A549 (cell line): ENCODE measurements around the gene B3GNT7. TPM values are rescaled to one million over a fixed set of nuclear protein-coding genes. Genes with fewer than 3 reads are reported as not detected.

Experiments
- ATAC-seq, 2 experiments: fragments of 200-7000 bp in 1 of 2; fragments of >200 bp in 1 of 2; cut with Nextera tagmentation in 1 of 2; cut with Tn5 transposase in 1 of 2; 3 replicates each; pipeline versions ENCODE4 v1.8.0 to v1.9.1; 2018 to 2020; ENCODE audit warnings: mild to moderate bottlenecking in 1 of 2, moderate library complexity in 1 of 2
- CTCF ChIA-PET: fragments of 300-600 bp; sonication (Branson Sonifier 250); formaldehyde crosslinking; extraction: SDS; loops from one replicate; lab custom pipeline; 2021; ENCODE audit warnings: antibody characterized with exemption, inconsistent platforms; lab: Yijun Ruan, JAX
- POLR2A ChIA-PET: fragments of 350-600 bp; formaldehyde crosslinking; extraction: SDS; loops from one replicate; lab custom pipeline; 2021; ENCODE audit warnings: antibody characterized with exemption, inconsistent platforms; lab: Yijun Ruan, JAX
- DNase-seq, 2 experiments: peaks; one replicate each; pipeline versions ENCODE4 v3.0.0 to v3.0.0-alpha.2; 2011 to 2016; ENCODE audit warnings: low read depth in 1 of 2, low spot score in 1 of 2
- FAIRE-seq: peaks from 2 replicates; lab custom pipeline; 2011; peaks lifted over from hg19 to GRCh38; lab: Jason Lieb, UNC
- H3K27ac ChIP-seq, 2 experiments: fragments of >200 bp; sonication (Bioruptor Twin); formaldehyde crosslinking; 3 replicates each; pipeline ENCODE4 v1.5.1; 2016 to 2017
- H3K4me1 ChIP-seq: fragments of >200 bp; sonication (Bioruptor Twin); formaldehyde crosslinking; 3 replicates; pipeline ENCODE4 v1.6.1; 2016
- H3K4me2 ChIP-seq: fragments of >200 bp; sonication (Bioruptor Twin); formaldehyde crosslinking; 3 replicates; pipeline ENCODE4 v1.6.1; 2016
- H3K4me3 ChIP-seq: fragments of >200 bp; sonication (Bioruptor Twin); formaldehyde crosslinking; 3 replicates; pipeline ENCODE4 v1.5.1; 2016
- H3K9me3 ChIP-seq: fragments of >200 bp; sonication (Bioruptor Twin); formaldehyde crosslinking; 3 replicates; pipeline ENCODE4 v1.6.1; 2016
- CBX2 ChIP-seq: fragments of 200-600 bp; sonication (generic); IDR thresholded peaks from 2 replicates; pipeline ENCODE4 v1.6.1; 2016; ENCODE audit warnings: low read depth, mild to moderate bottlenecking, borderline replicate concordance
- CHD4 ChIP-seq: fragments of 200-600 bp; sonication (generic); IDR thresholded peaks from 2 replicates; pipeline ENCODE4 v1.6.1; 2016; ENCODE audit warnings: antibody characterized with exemption, mild to moderate bottlenecking, borderline replicate concordance
- EP300 ChIP-seq, 2 experiments: fragments of >200 bp; sonication (Bioruptor Twin); formaldehyde crosslinking; IDR thresholded peaks; 2 replicates in 1 of 2; 3 replicates in 1 of 2; pipeline ENCODE4 v1.6.1; 2016 to 2017
- FOSB ChIP-seq: fragments of 250-450 bp; sonication (Bioruptor Pico); IDR thresholded peaks from 2 replicates; pipeline ENCODE4 v1.5.0; 2020; ENCODE audit warnings: mild to moderate bottlenecking, moderate library complexity
- FOSL2 ChIP-seq, 2 experiments: fragments of 450-650 bp in 1 of 2; fragments of >200 bp in 1 of 2; sonication (Bioruptor Twin) in 1 of 2; formaldehyde crosslinking; IDR thresholded peaks; 2 replicates each; pipeline versions ENCODE4 v1.5.0 to v1.6.1; 2016 to 2020; ENCODE audit warnings: mild to moderate bottlenecking in 1 of 2, moderate library complexity in 1 of 2
- FOXS1 ChIP-seq: fragments of 250-450 bp; sonication (Bioruptor Pico); IDR thresholded peaks from 2 replicates; pipeline ENCODE4 v1.5.0; 2020; ENCODE audit warnings: mild to moderate bottlenecking, moderate library complexity
- GATA3 ChIP-seq: IDR thresholded peaks from 2 replicates; pipeline ENCODE4 v1.6.1; 2012; ENCODE audit warnings: borderline replicate concordance
- HMGXB4 ChIP-seq: fragments of 250-450 bp; sonication (Bioruptor Pico); IDR thresholded peaks from 2 replicates; pipeline ENCODE4 v1.5.0; 2021; ENCODE audit warnings: mild to moderate bottlenecking, moderate library complexity, borderline replicate concordance
- HOXA7 ChIP-seq: fragments of 250-450 bp; sonication (Bioruptor Pico); IDR thresholded peaks from 2 replicates; pipeline ENCODE4 v1.5.0; 2020; ENCODE audit warnings: mild to moderate bottlenecking, moderate library complexity
- HOXB5 ChIP-seq: fragments of 250-450 bp; sonication (Bioruptor Pico); IDR thresholded peaks from 2 replicates; pipeline ENCODE4 v1.5.0; 2020; ENCODE audit warnings: mild to moderate bottlenecking, moderate library complexity
- JUN ChIP-seq, 2 experiments: fragments of >200 bp; sonication (Bioruptor Twin); formaldehyde crosslinking; IDR thresholded peaks; 2 replicates in 1 of 2; 3 replicates in 1 of 2; pipeline ENCODE4 v1.6.1; 2016 to 2017
- JUNB ChIP-seq: fragments of >200 bp; sonication (Bioruptor Twin); formaldehyde crosslinking; IDR thresholded peaks from 2 replicates; pipeline ENCODE4 v1.6.1; 2016
- KDM5A ChIP-seq: fragments of 200-600 bp; sonication (generic); IDR thresholded peaks from 2 replicates; pipeline ENCODE4 v1.6.1; 2016; ENCODE audit warnings: antibody characterized with exemption, mild to moderate bottlenecking
- MAFK ChIP-seq: fragments of 450-650 bp; IDR thresholded peaks from 2 replicates; pipeline ENCODE4 v1.6.1; 2014; ENCODE audit not compliant: partially characterized antibody
- NPAS2 ChIP-seq: fragments of 250-450 bp; sonication (Bioruptor Pico); IDR thresholded peaks from 2 replicates; pipeline ENCODE4 v1.8.0; 2022; ENCODE audit warnings: mild to moderate bottlenecking, moderate library complexity, borderline replicate concordance
- NR3C1 ChIP-seq: fragments of >200 bp; sonication (Bioruptor Twin); formaldehyde crosslinking; IDR thresholded peaks from 3 replicates; pipeline ENCODE4 v1.6.1; 2017
- POLR2A ChIP-seq: IDR thresholded peaks from 2 replicates; pipeline ENCODE4 v1.6.1; 2012; ENCODE audit warnings: mild to moderate bottlenecking, low read length
- POLR2AphosphoS2 ChIP-seq: conservative IDR thresholded peaks from 2 replicates; pipeline ENCODE4 v1.6.1; 2012; ENCODE audit warnings: low read length, improper control_type of control experiment, inconsistent platforms
- RARB ChIP-seq: fragments of 250-450 bp; sonication (Bioruptor Pico); IDR thresholded peaks from 2 replicates; pipeline ENCODE4 v1.8.0; 2021; ENCODE audit warnings: mild to moderate bottlenecking, moderate library complexity
- RCOR1 ChIP-seq: fragments of 150-350 bp; IDR thresholded peaks from 2 replicates; pipeline ENCODE4 v1.6.1; 2014; ENCODE audit warnings: antibody characterized with exemption, low read length, low read depth
- RFX5 ChIP-seq: fragments of 450-650 bp; IDR thresholded peaks from 2 replicates; pipeline ENCODE4 v1.7.1; 2014; ENCODE audit warnings: antibody characterized with exemption, mild to moderate bottlenecking, moderate library complexity
- SMC3 ChIP-seq: fragments of >200 bp; sonication (Bioruptor Twin); formaldehyde crosslinking; IDR thresholded peaks from 3 replicates; pipeline ENCODE4 v1.6.1; 2018; ENCODE audit warnings: inconsistent platforms
- TFCP2L1 ChIP-seq: fragments of 250-450 bp; sonication (Bioruptor Pico); IDR thresholded peaks from 2 replicates; pipeline ENCODE4 v1.5.0; 2021; ENCODE audit warnings: mild to moderate bottlenecking
- TP53 ChIP-seq: fragments of 250-450 bp; sonication (Bioruptor Pico); IDR thresholded peaks from 2 replicates; pipeline ENCODE4 v1.5.0; 2021; ENCODE audit warnings: mild to moderate bottlenecking, moderate library complexity
- ZFP36 ChIP-seq: fragments of 450-650 bp; IDR thresholded peaks from 2 replicates; pipeline ENCODE4 v1.6.1; 2014; ENCODE audit warnings: borderline replicate concordance; ENCODE audit not compliant: partially characterized antibody
- WGBS: methylation state at CpG from one replicate; pipeline ENCODE4 v1.1.6; 2017; ENCODE audit errors: missing lambda C conversion rate; 5-methylcytosine and 5-hydroxymethylcytosine counted together
- polyA plus RNA-seq, 4 experiments: library from polyadenylated mRNA; depleted of rRNA in 3 of 4; stranded (reverse); fragments of >200 nt; fragmentation: RNase III in 1 of 4; extraction: RNeasy Plus Mini Kit Qiagen cat#74134 plus additional on column Dnase treatment in 1 of 4; gene quantifications; 2 replicates in 3 of 4; 3 replicates in 1 of 4; pipeline ENCODE4 v1.2.3, GENCODE V29; 2011 to 2017
- TF ChIP-seq, protein P1 (sequence below): fragments of 200-600 bp; sonication (generic); IDR thresholded peaks from 2 replicates; pipeline ENCODE4 v1.6.1; 2016; ENCODE audit warnings: antibody characterized with exemption, mild to moderate bottlenecking, moderate library complexity
- TF ChIP-seq, protein P2 (sequence below): fragments of >200 bp; sonication (Bioruptor Twin); formaldehyde crosslinking; IDR thresholded peaks from 2 replicates; pipeline ENCODE4 v1.6.1; 2016

The B3GNT7 gene
- polyA plus RNA-seq, 2 of the 4 experiments (the other 2 are of a cell fraction): 0.48 to 0.96 TPM

DNA sequence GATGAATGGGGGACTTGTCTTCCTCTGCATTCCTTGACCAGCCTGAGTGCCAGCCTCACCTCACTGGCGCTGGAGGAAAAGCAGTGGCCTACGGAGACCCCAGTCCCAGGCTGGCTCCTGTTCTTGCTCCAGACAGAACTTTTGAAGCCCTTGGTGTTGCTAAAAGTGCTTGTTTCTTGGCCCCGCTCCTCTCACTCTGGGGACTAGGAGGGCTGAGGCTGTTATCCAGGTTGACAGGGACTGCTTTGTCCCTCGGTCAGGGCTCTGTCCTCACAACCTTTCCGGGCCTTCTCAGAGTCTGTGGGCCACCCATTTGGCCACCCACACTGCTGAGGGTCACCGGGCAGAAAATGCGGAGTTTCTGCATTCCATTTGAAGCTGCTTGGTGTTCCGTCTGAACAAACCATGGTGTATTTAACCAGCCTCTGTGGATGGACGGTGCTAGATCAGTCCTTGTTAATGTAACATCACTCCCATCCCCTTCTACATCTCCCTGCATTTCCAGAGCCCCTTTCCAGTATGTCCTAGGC is 25.6 kb downstream of the B3GNT7 start:
- ATAC-seq (peak; percentile 25 to 43; a peak in 4 of 6 replicates), FAIRE-seq (no peak), DNase-seq (no peak)
- Histone ChIP-seq H3K4me2 (no peak overlapping the region), H3K9me3 (no peaks in the 10 kb centered on the region), H3K4me3 (no peak overlapping the region), H3K4me1 (no peaks in the 10 kb centered on the region), H3K27ac (no peak overlapping the region)
- no peak for TF ChIP-seq POLR2A
- TF ChIP-seq HOXA7 (CRISPR knock-in tag): no peak
- TF ChIP-seq CHD4: no peak
- TF ChIP-seq, protein P1, sequence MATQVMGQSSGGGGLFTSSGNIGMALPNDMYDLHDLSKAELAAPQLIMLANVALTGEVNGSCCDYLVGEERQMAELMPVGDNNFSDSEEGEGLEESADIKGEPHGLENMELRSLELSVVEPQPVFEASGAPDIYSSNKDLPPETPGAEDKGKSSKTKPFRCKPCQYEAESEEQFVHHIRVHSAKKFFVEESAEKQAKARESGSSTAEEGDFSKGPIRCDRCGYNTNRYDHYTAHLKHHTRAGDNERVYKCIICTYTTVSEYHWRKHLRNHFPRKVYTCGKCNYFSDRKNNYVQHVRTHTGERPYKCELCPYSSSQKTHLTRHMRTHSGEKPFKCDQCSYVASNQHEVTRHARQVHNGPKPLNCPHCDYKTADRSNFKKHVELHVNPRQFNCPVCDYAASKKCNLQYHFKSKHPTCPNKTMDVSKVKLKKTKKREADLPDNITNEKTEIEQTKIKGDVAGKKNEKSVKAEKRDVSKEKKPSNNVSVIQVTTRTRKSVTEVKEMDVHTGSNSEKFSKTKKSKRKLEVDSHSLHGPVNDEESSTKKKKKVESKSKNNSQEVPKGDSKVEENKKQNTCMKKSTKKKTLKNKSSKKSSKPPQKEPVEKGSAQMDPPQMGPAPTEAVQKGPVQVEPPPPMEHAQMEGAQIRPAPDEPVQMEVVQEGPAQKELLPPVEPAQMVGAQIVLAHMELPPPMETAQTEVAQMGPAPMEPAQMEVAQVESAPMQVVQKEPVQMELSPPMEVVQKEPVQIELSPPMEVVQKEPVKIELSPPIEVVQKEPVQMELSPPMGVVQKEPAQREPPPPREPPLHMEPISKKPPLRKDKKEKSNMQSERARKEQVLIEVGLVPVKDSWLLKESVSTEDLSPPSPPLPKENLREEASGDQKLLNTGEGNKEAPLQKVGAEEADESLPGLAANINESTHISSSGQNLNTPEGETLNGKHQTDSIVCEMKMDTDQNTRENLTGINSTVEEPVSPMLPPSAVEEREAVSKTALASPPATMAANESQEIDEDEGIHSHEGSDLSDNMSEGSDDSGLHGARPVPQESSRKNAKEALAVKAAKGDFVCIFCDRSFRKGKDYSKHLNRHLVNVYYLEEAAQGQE: no peak
- TF ChIP-seq HOXB5: no peak
- TF ChIP-seq, protein P2, sequence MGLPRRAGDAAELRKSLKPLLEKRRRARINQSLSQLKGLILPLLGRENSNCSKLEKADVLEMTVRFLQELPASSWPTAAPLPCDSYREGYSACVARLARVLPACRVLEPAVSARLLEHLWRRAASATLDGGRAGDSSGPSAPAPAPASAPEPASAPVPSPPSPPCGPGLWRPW: no peak
- no peak for TF ChIP-seq SMC3
- no peak for TF ChIP-seq NR3C1
- TF ChIP-seq ZFP36: no peak
- no peak for TF ChIP-seq RFX5
- no peak for TF ChIP-seq RCOR1
- TF ChIP-seq MAFK: no peak
- CTCF ChIA-PET: interaction anchor here (1.0 to 2.4 kb wide), 3 partner anchors 9 to 194 kb away, joined by 4 to 13 read pairs (median 8); no protein-coding TSS in a partner anchor
- POLR2A ChIA-PET: no interaction called here
- WGBS: 65% methylated on average over 9 of the region's 9 CpGs

DNA sequence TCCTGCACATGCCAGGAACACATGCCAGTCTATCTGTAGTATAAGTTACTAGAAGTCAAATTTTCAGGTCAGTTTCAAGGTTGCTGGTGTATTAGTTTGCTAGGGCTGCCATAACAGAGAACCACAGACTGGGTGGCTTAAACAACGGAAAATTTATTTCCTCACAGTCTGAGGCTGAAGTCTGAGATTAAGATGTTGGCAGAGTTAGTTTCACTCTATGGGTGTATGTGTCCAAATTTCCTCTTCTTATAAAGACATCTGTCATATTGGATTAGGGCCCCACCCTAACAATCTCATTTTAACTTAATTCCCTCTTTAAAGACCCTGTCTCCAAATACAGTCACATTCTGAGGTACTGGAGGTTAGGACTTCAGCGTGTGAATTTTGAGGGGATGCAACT is 26.5 kb downstream of the B3GNT7 start:
- TF ChIP-seq POLR2A (no peak), FOSL2 (IDR thresholded peaks at IDR 0.05) (no peak), FOSL2 (CRISPR knock-in tag; IDR thresholded peaks at IDR 0.05) (no peak), POLR2AphosphoS2 (no peak), JUNB (no peak), GATA3 (no peak), EP300 (IDR thresholded peaks at IDR 0.05) (no peak), JUN (IDR thresholded peaks at IDR 0.05) (no peak), RARB (CRISPR knock-in tag) (no peak), CBX2 (no peak), FOXS1 (CRISPR knock-in tag) (no peak), FOSB (CRISPR knock-in tag) (no peak), NPAS2 (CRISPR knock-in tag) (no peak), TP53 (CRISPR knock-in tag) (no peak), KDM5A (no peak), RCOR1 (no peak), TFCP2L1 (no peak), HOXB5 (no peak), HMGXB4 (no peak)
- TF ChIP-seq, all 56 proteins: peak for 0
- WGBS: 89% methylated on average over 2 of the region's 2 CpGs
- Histone ChIP-seq H3K4me3 (no peak overlapping the region), H3K4me2 (no peak overlapping the region), H3K27ac (no peak overlapping the region), H3K4me1 (no peaks in the 10 kb centered on the region), H3K9me3 (no peaks in the 10 kb centered on the region)
- ChIA-PET CTCF (interaction anchor here (0.6 to 2.4 kb wide), 3 partner anchors 9 to 195 kb away, joined by 3 to 13 read pairs (median 6); no protein-coding TSS in a partner anchor), POLR2A (no interaction called here)
- FAIRE-seq (no peak), DNase-seq (no peak), ATAC-seq (no peak)
